Neural cell (in vitro differentiated cells): ENCODE results near the gene COG5. TPM values are rescaled to one million over a fixed set of nuclear protein-coding genes. Genes with fewer than 3 reads are reported as not detected.

Experiments
- H2AFZ ChIP-seq: fragments of 200-600, 300-800 bp; sonication (generic), shearing (Covaris generic); 2 replicates; pipeline ENCODE4 v1.6.0; 2014; ENCODE audit warnings: low read depth, mild to moderate bottlenecking, antibody characterized with exemption, low read length, moderate library complexity
- H3F3A ChIP-seq: fragments of 200-600 bp; shearing (Covaris generic); 2 replicates; pipeline ENCODE4 v1.6.1; 2016; ENCODE audit warnings: mild to moderate bottlenecking, moderate library complexity, mixed read lengths, antibody characterized with exemption, low read length; ENCODE audit not compliant: insufficient read depth, poor library complexity, severe bottlenecking
- H3K27ac ChIP-seq: fragments of 200-600, 300-800 bp; sonication (generic), shearing (Covaris generic); 2 replicates; pipeline ENCODE4 v1.5.1; 2014; ENCODE audit warnings: mild to moderate bottlenecking, low read length, moderate library complexity
- H3K27me3 ChIP-seq: fragments of 300-800, 200-600 bp; sonication (generic), shearing (Covaris generic); 2 replicates; pipeline ENCODE4 v1.6.0; 2014; ENCODE audit warnings: mild to moderate bottlenecking, low read depth, low read length, moderate library complexity; ENCODE audit not compliant: insufficient read depth
- H3K36me3 ChIP-seq: fragments of 300-800, 200-600 bp; sonication (generic), shearing (Covaris generic); 2 replicates; pipeline ENCODE4 v1.5.1; 2014; ENCODE audit warnings: mild to moderate bottlenecking, antibody characterized with exemption, low read length, moderate library complexity; ENCODE audit not compliant: insufficient read depth
- H3K4me2 ChIP-seq: fragments of 300-800, 200-600 bp; sonication (generic), shearing (Covaris generic); 2 replicates; pipeline ENCODE4 v1.6.0; 2014; ENCODE audit warnings: mild to moderate bottlenecking, low read length
- H3K4me3 ChIP-seq: fragments of 300-800, 200-600 bp; sonication (generic), shearing (Covaris generic); 2 replicates; pipeline ENCODE4 v1.5.1; 2014; ENCODE audit warnings: mild to moderate bottlenecking, low read length, moderate library complexity
- H3K79me2 ChIP-seq: fragments of 200-600 bp; shearing (Covaris generic); replicated peaks from 2 replicates; pipeline ENCODE4 v1.6.0; 2014; ENCODE audit warnings: mild to moderate bottlenecking, low read length, moderate library complexity; ENCODE audit not compliant: insufficient read depth
- H3K9ac ChIP-seq: fragments of 300-800, 200-600 bp; sonication (generic), shearing (Covaris generic); 2 replicates; pipeline ENCODE4 v1.6.1; 2016; ENCODE audit warnings: mild to moderate bottlenecking, low read length, mixed read lengths
- H3K9me2 ChIP-seq: fragments of 200-600 bp; shearing (Covaris generic); 2 replicates; pipeline ENCODE4 v1.6.1; 2016; ENCODE audit warnings: mild to moderate bottlenecking, low read length, mixed read lengths; ENCODE audit not compliant: insufficient read depth
- H3K9me3 ChIP-seq: fragments of 200-600, 300-800 bp; sonication (generic), shearing (Covaris generic); 2 replicates; pipeline ENCODE4 v1.6.1; 2016; ENCODE audit warnings: mild to moderate bottlenecking, mixed run types, low read length, moderate library complexity, mixed read lengths
- H4K20me1 ChIP-seq: fragments of 200-600 bp; shearing (Covaris generic); 2 replicates; pipeline ENCODE4 v1.6.1; 2016; ENCODE audit warnings: mild to moderate bottlenecking, mixed run types; ENCODE audit not compliant: insufficient read depth
- CTCF ChIP-seq: fragments of 450-650 bp; IDR thresholded peaks from 2 replicates; pipeline ENCODE4 v1.5.1; 2014; ENCODE audit warnings: antibody characterized with exemption, mild to moderate bottlenecking, moderate library complexity; ENCODE audit not compliant: poor library complexity, severe bottlenecking
- EP300 ChIP-seq: fragments of 450-650 bp; conservative IDR thresholded peaks from 2 replicates; pipeline ENCODE4 v1.6.1; 2014; ENCODE audit warnings: antibody characterized with exemption, mild to moderate bottlenecking, moderate library complexity; ENCODE audit not compliant: poor library complexity, severe bottlenecking
- EZH2 ChIP-seq: fragments of 200-600, 300-800 bp; shearing (Covaris generic), sonication (generic); IDR thresholded peaks from 2 replicates; pipeline ENCODE4 v1.6.1; 2014; ENCODE audit warnings: antibody characterized with exemption, low read length, borderline replicate concordance, mild to moderate bottlenecking; ENCODE audit not compliant: insufficient read depth, poor library complexity, severe bottlenecking
- MXI1 ChIP-seq: fragments of 450-650 bp; conservative IDR thresholded peaks from 2 replicates; pipeline ENCODE4 v1.6.1; 2014; ENCODE audit warnings: antibody characterized with exemption, mild to moderate bottlenecking; ENCODE audit not compliant: poor library complexity, severe bottlenecking
- POLR2AphosphoS5 ChIP-seq: IDR thresholded peaks from 2 replicates; pipeline ENCODE4 v1.6.1; 2012
- RAD21 ChIP-seq: fragments of 450-650 bp; conservative IDR thresholded peaks from 2 replicates; pipeline ENCODE4 v1.6.1; 2014; ENCODE audit warnings: antibody characterized with exemption, mild to moderate bottlenecking, moderate library complexity
- REST ChIP-seq: IDR thresholded peaks from 2 replicates; pipeline ENCODE4 v1.6.1; 2012; ENCODE audit warnings: borderline replicate concordance
- SMC3 ChIP-seq: fragments of 450-650 bp; conservative IDR thresholded peaks from 2 replicates; pipeline ENCODE4 v1.6.1; 2014; ENCODE audit warnings: antibody characterized with exemption, mild to moderate bottlenecking, moderate library complexity; ENCODE audit not compliant: poor library complexity
- TAF1 ChIP-seq: IDR thresholded peaks from 2 replicates; pipeline ENCODE4 v1.6.1; 2012; ENCODE audit warnings: low read depth
- polyA plus RNA-seq: library from polyadenylated mRNA; depleted of rRNA; stranded (reverse); fragments of >200 nt; gene quantifications from 2 replicates; pipeline ENCODE4 v1.2.3, GENCODE V29; 2014

The COG5 gene
- polyA plus RNA-seq, 1 donor from 2014 or later = 13.3 TPM

DNA sequence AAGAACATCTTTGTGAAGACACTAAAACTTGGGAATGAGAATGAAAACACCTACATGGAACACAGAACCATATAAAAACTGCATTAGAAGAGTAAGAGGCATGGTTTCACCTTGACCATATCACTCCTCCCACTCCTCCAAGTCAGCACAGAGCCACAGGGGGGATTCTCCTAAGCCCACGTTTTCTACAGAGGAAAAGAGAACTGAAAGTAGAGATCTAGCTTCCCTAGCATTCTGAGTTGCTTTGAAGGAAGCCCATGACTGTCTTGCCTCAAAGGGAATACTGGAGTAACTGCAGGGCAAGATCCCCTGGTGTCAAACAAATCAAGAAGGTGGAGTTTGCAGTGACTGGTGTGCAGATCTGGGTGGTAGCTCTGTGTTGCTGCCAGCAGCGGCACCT is 351.0 kb downstream of the COG5 start:
- TF ChIP-seq TAF1 = no peak
- no peak for TF ChIP-seq POLR2AphosphoS5
- no peak for TF ChIP-seq RAD21
- TF ChIP-seq MXI1 = no peak
- TF ChIP-seq CTCF = no peak
- TF ChIP-seq EP300 = no peak

GRCh38 chr7:107210400-107210799 is 353.3 kb downstream of the COG5 start:
- Histone ChIP-seq H3K9ac (no peak overlapping the region), H4K20me1 (no peaks in the 10 kb centered on the region), H3F3A (no peaks in the 10 kb centered on the region), H3K4me3 (no peak overlapping the region), H3K27me3 (no peaks in the 10 kb centered on the region), H3K27ac (no peak overlapping the region), H3K9me3 (no peaks in the 10 kb centered on the region), H3K4me2 (no peak overlapping the region), H3K79me2 (no peaks in the 10 kb centered on the region), H3K36me3 (no peaks in the 10 kb centered on the region), H3K9me2 (no peaks in the 10 kb centered on the region), H2AFZ (no peak overlapping the region)
- TF ChIP-seq CTCF (no peak), REST (no peak), SMC3 (no peak), EZH2 (no peak), POLR2AphosphoS5 (no peak), MXI1 (no peak), RAD21 (no peak), EP300 (no peak), TAF1 (no peak)

More for the DNA sequence above, 351.0 kb downstream of the COG5 start:
- Histone ChIP-seq H4K20me1 (no peaks in the 10 kb centered on the region), H3K27ac (no peak overlapping the region), H3K79me2 (no peaks in the 10 kb centered on the region), H3F3A (no peaks in the 10 kb centered on the region), H3K9me2 (no peaks in the 10 kb centered on the region), H3K4me3 (no peak overlapping the region), H2AFZ (no peak overlapping the region), H3K36me3 (no peaks in the 10 kb centered on the region), H3K9ac (no peak overlapping the region), H3K9me3 (no peaks in the 10 kb centered on the region), H3K4me2 (no peak overlapping the region), H3K27me3 (no peaks in the 10 kb centered on the region)
